Activated gamma-delta T cell treated with Interleukin-2 at 50 U/mL for 16 hours (primary cell): Measurements from ENCODE around the gene ZNF791.
A peak's percentile ranks its signal among the peaks of the same experiment; 100 is the strongest.
"Not testable (repeated sequence)": the region's sequence is repeated elsewhere in the genome, so short reads cannot be mapped to it uniquely, and the experiment has no call there.

ENCODE experiments used
- DNase-seq: peaks from one replicate; pipeline ENCODE4 v3.0.0-alpha.2; 2020

Gene ZNF791

DNA sequence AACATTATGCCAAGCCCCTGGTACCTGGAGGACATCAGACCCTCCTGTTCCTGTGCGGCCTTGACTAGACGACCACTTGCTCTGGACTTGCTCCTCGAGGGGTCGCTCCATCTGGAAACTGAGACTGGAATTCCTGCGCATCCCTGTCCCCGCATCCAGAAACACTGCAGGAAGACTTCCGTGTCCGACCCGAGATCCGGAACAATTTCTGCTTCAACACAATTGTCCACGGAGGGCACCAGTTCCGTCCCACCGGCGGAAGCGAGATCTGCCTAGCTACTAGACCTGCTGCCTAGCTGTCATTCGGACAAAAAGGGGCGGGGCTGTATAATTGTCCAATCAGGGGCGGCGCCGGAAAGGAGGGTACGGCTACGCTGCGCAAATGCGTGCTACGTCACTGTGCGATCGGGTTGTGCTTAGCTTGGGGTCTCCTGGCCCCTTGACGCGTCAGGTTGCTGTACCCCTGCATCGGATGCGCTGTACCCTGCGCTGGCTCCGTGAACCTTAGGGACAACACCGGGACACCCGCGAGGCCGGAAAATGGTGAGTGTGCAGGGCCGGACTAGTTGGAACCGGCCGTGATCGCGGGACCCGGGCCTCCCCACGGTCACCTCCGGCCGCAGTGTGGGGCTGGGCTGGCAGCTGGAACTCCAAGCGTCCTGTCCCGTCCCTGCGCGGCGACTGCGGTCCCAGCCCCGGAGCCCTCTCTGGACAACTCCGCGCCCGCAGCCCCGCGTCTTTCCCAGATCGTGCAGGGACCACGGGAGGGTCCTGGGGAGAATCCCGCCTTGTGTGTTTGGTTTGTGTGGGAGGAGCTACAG, at the start of gene ZNF791, which contains the start of gene ZNF490:
ZNF791 (plus strand) TSS at position 381 of the 821 bp plus-strand sequence; CDS start at position 541, 160 bp downstream.
ZNF490 (minus strand) TSS at position 274 of the 821 bp plus-strand sequence; CDS start at position 141, 133 bp downstream.
- DNase-seq, result peak; percentile 98

DNA sequence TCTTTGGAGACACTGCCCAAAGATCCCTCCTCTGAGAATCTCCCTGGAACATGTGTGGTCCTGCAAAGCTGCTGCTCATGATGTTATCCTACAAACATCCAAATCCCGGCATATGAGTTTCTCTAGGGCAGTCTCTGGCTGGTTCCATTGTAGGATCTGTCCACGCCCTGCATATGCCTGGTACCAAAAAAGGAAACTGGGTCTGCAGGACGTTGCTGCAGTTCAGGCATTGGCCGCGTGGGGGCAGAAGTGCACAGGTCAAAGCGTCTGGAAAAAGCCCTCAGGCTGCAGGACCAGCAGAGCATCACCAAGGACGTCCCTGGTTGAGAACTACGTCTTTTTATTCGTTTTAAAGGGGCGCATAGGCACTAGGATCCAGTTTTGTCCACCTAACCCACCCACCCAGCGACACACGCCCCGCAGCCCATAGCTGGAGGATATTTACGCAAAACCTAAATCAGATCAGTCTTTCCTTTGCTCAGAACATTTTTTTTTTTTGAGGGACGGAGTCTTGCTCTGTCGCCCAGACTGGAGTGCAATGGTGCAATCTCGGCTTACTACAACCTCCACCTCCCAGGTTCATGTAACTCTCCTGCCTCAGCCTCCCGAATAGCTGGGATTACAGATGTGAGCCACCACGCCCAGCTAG, 46.6 kb upstream of the ZNF791 start:
- DNase-seq, result peak; percentile 93

DNA sequence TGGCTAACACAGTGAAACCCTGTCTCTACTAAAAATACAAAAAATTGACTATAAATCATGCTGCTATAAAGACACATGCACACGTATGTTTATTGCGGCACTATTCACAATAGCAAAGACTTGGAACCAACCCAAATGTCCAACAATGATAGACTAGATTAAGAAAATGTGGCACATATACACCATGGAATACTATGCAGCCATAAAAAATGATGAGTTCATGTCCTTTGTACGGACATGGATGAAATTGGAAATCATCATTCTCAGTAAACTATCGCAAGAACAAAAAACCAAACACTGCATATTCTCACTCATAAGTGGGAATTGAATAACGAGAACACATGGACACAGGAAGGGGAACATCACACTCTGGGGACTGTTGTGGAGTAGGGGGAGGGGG, 44.3 kb upstream of the ZNF791 start:
- not testable (repeated sequence) for DNase-seq

DNA sequence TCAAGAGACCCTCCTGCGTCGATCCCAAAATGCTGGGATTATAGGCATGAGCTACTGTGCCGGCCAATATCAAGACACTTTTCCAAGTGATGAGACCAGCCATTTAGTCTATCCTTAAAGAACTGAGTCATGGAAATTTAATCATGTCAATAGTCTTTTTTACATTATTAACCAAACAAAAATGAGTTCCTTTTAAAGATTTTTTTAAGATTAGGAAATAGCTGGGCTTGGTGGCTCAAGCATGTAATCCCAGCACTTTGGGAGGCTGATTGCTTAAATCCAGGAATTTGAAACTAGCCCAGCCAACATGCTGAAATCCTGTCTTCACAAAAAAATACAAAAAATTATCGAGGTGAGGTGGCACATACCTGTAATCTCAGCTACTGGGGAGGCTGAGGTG, 42.8 kb upstream of the ZNF791 start:
- DNase-seq, result no peak

DNA sequence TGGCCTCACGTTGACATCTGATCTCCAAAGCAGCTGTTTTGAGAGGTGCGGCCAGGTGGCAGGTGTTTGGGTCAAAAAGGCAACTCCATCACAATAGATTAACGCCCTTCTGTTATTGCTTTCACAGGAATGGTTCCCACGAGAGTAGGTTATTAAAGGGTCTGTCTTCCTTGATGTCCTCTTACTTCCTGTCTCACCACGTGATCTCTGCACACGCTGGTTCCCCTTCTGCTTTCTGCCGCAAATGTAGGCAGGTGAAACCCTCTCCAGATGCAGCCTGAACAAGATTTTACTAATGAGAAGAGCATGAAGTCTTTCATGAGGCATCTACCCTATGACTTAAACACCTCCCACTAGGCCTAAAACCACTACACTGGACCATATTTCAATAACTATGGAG, 36.7 kb upstream of the ZNF791 start:
- no peak for DNase-seq

DNA sequence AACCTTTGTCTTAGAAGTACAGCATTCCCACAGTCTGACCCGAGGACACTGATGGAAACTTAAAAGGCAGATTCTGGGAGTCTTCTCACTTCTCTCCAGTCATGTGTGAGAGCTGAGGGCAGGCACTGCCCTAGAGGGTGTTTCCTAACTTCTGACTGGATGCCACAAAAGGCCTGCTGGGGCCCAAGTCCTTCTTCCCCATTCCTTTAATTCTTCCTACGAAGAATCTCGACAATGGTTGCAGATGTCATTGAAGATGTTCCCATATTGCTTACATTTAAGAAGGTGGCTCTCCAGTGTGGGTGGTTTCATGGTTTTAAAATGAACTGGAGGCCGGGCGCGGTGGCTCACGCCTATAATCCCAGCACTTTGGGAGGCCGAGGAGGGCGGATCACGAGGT, 32.1 kb upstream of the ZNF791 start:
- no peak for DNase-seq

- DNase-seq, result no peak
These were observed 30.5 kb upstream of the ZNF791 start for GRCh38 chr19:12580180-12580694.

- no peak for DNase-seq
These were observed 29.6 kb upstream of the ZNF791 start for GRCh38 chr19:12581100-12581499.

- DNase-seq, result no peak
These were observed 14.2 kb upstream of the ZNF791 start for GRCh38 chr19:12596485-12596884.

GRCh38 chr19:12596927-12597548, 13.7 kb upstream of the ZNF791 start:
- DNase-seq, result no peak

DNA sequence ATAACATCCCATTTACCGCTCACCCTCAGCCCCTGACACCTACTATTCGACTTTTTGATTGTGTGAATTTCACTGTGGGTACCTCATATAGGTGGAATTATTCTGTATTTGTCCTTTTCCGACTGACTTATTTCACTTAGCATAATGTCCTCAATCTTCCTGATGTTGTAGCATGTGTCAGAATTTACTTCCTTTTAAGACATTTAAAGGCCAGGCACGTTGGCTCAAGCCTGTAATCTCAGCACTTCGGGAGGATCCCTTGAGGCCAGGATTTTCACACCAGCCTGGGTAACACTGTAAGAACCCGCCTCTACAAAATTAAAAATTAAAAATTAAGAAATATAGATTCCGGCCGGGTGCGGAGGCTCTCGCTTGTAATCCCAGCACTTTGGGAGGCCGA, 13.1 kb upstream of the ZNF791 start:
- no peak for DNase-seq

DNA sequence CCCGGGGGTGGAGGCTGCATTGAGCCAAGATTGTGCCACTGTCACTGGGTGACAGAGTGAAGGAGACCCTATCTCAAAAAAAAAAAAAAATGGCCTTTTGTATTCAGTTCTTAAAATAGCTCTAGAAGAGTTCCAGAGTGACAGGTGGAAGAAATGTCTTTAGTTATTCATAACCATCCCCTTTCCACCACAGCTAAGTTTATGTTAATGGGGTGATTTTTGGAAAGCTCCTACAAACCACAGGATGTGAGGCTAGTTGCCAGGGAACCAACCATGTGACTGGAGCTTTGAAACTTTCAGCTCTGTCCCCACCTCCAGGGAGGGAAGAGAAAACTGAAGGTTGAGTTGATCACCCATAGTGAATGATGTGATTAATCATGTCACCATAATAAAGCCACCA, 7.0 kb upstream of the ZNF791 start:
- DNase-seq, result peak; percentile 7

GRCh38 chr19:12606796-12607195, 3.9 kb upstream of the ZNF791 start:
- no peak for DNase-seq

DNA sequence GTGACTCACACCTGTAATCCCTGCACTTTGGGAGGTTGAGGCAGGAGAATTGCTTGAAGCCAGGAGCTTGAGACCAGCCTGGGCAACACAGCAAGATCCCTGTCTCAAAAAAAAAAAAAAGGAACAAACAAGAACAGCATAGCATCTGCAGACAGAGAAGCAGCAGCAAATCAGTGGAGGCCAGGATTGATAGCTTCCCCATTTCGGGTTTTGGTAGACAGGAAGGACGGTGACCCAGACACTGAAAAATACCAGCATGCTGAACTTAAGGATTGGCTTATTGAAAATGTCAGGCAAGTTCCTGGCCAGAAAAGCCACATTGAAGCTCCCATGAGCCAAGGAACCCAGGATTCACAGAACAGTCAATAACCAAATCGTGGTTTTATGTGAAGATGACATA, 3.1 kb upstream of the ZNF791 start:
- no peak for DNase-seq

DNA sequence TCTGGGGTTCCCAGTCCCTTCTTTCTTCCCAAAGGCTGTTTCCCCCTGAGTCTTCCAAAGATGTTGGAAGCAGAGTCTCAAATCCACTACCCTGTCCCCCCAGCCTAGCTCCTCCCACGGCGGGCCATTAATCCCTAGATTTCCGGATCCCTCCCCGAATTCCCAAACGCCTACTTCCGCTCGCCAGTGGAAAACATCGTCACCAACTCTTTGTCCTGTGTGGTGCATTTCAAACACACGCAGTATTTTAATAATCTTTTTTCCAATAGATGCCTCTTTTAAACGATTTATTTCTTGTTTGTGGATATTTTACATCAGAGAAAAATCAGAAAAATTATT, 610 bp downstream of the ZNF791 start:
- DNase-seq, result no peak

GRCh38 chr19:12617646-12618045, 6.9 kb downstream of the ZNF791 start:
- no peak for DNase-seq

DNA sequence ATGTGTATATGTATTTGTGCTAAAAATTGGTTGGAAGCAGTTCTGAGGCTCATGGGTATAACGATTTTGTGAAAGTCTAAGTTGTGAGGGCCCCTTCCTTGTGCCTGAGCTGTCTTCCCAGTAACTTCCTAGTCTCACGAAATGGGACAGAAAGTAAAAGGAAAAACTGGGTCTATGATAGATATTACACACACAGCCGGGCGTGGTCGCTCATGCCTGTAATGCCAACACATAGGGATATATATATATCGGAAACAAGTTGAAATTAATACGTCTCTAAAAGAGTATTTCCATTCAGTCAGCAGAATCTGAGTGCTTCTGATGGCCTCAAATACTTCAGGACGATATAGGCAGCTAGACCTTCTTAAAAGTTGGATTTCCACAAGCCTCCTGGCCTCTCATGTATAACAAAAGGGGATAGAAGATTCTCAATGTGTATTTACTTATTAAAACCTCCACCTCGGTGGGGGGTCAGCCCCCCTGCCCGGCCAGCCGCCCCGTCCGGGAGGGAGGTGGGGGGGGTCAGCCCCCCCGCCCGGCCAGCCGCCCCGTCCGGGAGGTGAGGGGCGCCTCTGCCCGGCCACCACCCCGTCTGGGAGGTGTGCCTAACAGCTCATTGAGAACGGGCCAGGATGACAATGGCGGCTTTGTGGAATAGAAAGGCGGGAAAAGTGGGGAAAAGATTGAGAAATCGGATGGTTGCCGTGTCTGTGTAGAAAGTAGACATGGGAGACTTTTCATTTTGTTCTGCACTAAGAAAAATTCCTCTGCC, 10.7 kb downstream of the ZNF791 start:
- DNase-seq, result not testable (repeated sequence)

- DNase-seq, result no peak
These were observed 12.8 kb downstream of the ZNF791 start for GRCh38 chr19:12623361-12624031.

DNA sequence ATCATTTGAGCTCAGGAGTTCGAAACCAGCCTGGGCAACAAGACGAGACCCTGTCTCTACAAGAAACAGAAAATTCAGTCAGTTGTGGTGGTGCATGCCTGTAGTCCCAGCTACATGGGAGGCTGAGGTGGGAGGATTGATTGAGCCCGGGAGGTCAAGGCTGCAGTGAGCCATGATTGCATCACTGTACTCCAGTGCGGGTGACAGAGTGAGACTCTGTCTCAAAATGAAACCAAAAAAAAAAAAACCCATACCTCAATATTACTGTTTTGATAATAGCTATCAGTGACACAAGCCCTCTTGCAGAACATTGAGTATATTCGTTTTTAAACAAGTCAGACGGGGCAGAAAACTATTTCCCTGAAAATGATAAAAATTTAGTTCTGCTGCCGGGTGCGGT, 16.2 kb downstream of the ZNF791 start:
- no peak for DNase-seq

DNA sequence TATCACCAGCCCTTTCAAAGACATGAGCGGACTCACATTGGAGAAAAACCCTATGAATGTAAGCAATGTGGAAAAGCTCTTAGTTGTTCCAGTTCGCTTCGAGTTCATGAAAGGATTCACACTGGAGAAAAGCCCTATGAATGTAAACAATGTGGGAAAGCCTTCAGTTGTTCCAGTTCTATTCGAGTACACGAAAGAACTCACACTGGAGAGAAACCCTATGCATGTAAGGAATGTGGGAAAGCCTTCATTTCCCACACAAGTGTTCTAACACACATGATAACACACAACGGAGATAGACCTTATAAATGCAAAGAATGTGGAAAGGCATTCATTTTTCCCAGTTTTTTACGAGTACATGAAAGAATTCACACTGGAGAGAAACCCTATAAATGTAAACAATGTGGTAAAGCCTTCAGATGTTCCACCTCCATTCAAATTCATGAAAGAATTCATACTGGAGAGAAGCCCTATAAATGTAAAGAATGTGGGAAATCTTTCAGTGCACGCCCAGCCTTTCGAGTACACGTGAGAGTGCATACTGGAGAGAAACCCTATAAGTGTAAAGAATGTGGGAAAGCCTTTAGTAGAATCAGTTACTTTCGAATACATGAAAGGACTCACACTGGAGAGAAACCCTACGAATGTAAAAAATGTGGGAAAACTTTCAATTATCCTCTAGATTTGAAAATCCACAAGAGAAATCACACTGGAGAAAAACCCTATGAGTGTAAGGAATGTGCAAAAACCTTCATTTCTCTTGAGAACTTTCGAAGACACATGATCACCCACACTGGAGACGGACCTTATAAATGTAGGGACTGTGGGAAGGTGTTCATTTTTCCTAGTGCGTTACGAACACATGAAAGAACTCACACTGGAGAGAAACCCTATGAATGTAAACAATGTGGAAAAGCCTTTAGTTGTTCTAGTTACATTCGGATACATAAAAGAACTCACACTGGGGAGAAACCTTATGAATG, 17.6 kb downstream of the ZNF791 start:
- DNase-seq, result no peak

GRCh38 chr19:12629215-12629614, 18.5 kb downstream of the ZNF791 start:
- no peak for DNase-seq
